22Rv1 (cell line): ENCODE results near the gene MSANTD2.

ENCODE experiments used
- H3K27ac ChIP-seq: fragments of 450-650 bp; 2 replicates; pipeline ENCODE4 v1.5.1; 2017
- ZFX ChIP-seq: fragments of 450-650 bp; IDR thresholded peaks from 2 replicates; pipeline ENCODE4 v1.6.1; 2017; ENCODE audit warnings: antibody characterized with exemption, borderline replicate concordance
- TF ChIP-seq, protein P1 (sequence below): fragments of 450-650 bp; IDR thresholded peaks from 2 replicates; pipeline ENCODE4 v1.5.1; 2017; ENCODE audit warnings: mild to moderate bottlenecking

The MSANTD2 gene

DNA sequence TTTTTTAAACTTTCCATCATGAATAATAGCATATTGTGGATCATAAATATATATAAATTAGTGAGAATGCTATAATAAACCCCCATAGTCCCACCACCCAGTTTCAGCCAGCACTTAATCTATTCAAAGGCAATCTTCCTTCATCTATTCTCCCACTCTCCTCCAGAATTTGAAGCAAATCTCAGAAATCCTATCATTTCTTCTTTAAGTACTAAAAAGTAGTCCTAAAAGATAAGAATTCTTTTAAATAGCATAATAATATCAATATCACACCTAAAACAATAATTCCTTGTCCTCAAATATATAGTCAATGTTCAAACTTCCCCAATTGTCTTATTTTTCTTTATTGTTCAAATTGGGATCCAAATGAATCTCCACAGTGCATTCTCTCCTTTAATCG, 40.5 kb upstream of the MSANTD2 start:
- no peak for TF ChIP-seq ZFX
- TF ChIP-seq, protein P1, sequence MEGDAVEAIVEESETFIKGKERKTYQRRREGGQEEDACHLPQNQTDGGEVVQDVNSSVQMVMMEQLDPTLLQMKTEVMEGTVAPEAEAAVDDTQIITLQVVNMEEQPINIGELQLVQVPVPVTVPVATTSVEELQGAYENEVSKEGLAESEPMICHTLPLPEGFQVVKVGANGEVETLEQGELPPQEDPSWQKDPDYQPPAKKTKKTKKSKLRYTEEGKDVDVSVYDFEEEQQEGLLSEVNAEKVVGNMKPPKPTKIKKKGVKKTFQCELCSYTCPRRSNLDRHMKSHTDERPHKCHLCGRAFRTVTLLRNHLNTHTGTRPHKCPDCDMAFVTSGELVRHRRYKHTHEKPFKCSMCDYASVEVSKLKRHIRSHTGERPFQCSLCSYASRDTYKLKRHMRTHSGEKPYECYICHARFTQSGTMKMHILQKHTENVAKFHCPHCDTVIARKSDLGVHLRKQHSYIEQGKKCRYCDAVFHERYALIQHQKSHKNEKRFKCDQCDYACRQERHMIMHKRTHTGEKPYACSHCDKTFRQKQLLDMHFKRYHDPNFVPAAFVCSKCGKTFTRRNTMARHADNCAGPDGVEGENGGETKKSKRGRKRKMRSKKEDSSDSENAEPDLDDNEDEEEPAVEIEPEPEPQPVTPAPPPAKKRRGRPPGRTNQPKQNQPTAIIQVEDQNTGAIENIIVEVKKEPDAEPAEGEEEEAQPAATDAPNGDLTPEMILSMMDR, result no peak
- no peak overlapping the region for H3K27ac ChIP-seq

DNA sequence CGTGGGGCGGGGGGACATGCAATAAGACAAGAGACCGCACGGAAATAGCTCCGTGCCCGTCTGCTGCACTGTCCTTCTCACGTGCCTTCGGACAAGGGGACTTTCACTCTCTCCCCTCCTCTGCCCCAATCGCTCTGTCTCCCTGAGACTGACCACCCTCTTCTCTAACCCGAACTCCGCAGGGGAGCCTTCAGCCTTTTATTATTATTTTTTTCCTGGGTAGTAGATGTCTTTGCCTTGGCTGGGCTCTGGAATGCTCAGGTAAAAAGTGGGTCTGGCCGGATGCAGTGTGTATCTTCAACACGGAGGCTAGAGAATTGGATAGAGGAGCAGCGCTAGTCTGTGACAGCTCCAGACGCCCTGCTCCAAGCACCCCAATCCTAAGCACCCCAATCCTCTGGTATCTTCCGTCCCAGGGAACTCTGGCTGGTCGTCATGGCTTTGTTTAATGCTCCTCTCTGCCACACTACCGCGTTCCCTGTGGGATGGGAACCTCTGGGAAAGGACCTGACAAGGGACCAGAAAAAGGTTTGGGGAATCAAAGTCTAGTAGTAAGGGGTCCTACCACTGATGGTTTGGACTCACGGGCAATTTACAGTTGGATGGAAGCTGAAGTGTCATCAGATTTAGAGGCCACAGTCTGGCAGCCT, 39.9 kb upstream of the MSANTD2 start:
- no peak for TF ChIP-seq ZFX
- no peak overlapping the region for H3K27ac ChIP-seq

DNA sequence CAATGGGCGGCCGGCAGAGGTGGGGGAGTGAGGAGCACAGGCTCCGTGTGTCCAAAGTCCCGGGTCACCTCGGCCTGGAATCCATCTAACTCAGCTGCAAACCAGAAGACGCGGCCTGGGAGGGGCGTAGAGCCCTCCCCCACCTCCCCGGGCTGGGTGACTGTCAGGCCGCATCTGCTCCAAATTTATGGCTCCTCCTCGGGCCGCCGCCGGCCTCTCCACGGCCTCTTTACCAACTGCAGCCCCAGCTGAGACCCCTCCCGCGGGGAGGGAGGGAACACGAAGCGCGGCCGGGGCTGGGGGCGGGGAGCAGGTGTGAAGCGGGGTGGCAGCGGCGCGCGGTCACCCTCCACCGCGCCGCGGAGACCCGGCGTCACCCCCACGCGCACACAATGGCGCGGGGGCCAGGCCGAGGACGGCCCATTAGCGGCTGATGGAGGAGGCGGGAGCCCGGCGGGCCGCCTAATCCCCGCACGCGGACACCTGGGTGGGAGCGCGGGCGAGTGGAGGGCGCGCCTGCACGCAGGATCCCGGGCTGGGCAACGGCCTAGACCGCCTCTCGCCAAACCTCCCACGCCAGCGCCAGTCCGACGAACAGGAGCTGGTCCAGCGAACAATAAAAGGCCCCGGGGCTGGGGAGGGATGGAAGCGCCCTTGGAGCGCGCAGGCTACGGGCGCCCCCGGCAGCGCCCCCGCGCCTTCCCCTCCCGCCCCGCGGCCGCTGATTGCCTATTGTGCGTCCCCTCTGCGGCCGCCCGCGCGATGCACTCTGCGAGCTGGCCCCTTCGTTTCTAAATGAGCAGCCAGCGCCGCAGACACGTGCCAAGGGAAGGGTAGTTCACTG, 39.1 kb upstream of the MSANTD2 start:
- no peak overlapping the region for H3K27ac ChIP-seq
- TF ChIP-seq, protein P1, result no peak
- TF ChIP-seq ZFX, result no peak

DNA sequence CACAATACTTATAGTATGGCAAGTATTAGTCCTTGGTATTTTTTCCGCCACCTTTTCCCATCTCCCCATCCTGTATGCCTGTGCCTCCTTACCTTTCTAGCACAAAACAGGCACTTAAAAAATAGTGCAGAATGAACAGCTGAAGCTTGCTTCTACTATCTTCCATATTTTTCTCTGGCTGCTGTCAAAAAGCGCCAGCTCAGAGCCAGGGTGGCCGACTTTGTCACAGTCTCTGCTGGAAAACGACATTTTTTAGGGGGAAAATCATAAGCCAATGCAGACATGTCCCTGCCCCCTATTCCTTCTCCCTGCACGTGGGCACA, 38.6 kb upstream of the MSANTD2 start:
- no peak for TF ChIP-seq ZFX
- TF ChIP-seq, protein P1, result no peak
- no peak overlapping the region for H3K27ac ChIP-seq

DNA sequence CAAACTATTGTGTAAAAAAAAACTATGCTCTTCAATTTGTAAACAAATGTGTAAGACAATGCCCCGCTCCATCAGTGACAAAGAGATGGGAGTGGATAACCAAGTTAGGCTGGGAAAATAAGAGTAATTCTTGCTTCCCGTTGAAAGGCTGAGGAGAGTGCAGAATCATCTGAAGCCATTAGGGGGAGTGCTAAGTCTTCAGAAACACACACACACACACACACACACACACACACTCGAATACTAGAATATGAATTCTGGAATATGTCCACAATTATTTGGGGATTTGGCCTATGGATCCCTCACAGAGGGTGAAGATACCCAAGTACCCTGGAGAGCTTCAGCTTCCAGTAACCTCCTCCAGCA, 37.3 kb upstream of the MSANTD2 start:
- H3K27ac ChIP-seq, result peak overlapping the region; percentile 17; the same call in 1 of the 2 replicates
- no peak for TF ChIP-seq ZFX
- TF ChIP-seq, protein P1, result peak; percentile 64

DNA sequence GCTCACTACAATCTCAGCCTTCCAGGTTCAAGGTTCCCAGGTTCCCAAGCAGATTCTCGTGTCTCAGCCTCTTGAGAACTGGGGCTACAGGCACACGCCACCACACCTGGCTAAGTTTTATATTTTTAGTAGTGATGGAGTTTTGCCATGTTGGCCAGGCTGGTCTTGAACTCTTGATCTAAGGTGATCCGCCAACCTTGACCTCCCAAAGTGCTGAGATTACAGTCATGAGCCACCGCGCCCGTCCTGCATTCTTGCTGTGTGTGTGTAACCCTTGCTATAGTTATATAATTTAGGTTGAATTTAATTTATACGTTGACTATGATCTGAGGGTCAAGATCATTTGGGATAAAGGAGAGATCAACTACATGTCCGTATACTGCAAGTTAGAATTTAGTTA, 35.7 kb upstream of the MSANTD2 start:
- TF ChIP-seq ZFX, result no peak
- TF ChIP-seq, protein P1, result no peak
- no peak overlapping the region for H3K27ac ChIP-seq

DNA sequence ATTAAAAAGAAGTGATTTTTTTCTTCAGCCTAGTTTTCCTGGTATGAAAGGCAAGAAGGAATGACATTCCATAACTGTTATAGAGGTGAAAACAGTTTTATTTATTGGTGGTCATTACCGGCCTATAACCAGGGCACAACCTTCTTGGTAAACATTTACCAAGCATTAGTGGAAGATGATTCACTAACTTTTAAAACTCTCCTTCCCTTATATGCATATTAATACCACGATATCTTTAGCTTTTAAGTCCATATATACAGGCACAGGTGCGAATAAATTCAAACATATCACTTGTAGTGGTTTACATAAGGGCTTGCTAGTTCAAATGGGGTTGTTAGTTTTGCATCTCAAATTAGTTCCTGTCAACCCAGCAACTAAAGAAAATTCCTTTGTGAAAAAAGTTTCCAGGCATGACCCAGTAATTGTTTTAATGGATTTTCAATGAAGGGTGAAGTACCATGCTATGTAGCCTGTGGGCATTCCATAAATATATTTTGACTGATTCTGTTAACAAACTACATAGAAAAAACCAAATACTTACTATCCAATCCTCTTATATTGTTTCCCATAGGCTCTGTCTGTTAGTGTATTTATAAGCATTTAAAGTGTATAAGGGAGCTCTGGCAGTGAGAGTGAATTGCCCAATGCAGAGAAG, 34.4 kb upstream of the MSANTD2 start:
- TF ChIP-seq, protein P1, result no peak
- no peak for TF ChIP-seq ZFX
- H3K27ac ChIP-seq, result no peak overlapping the region
